GM10248 (cell line): ENCODE results near the gene CFAP65.

ENCODE experiments used
- CTCF ChIA-PET: fragments of 300-600 bp; sonication (Branson Sonifier 250); formaldehyde crosslinking; extraction: SDS; loops from one replicate; lab custom pipeline; 2021; ENCODE audit warnings: antibody characterized with exemption; lab: Yijun Ruan, JAX
- POLR2A ChIA-PET: fragments of 350-650 bp; sonication (Branson Sonifier 250); formaldehyde crosslinking; extraction: SDS; loops from one replicate; lab custom pipeline; 2020; ENCODE audit warnings: antibody characterized with exemption; lab: Yijun Ruan, JAX
- DNase-seq: peaks from one replicate; pipeline ENCODE4 v3.0.0; 2012; ENCODE audit errors: extremely low spot score
- TF ChIP-seq, protein P1 (sequence below): IDR thresholded peaks from 2 replicates; pipeline ENCODE4 v1.5.1; 2012; ENCODE audit warnings: mild to moderate bottlenecking, low read depth; ENCODE audit errors: extremely low read depth, missing control alignments, control extremely low read depth

CFAP65 gene

DNA sequence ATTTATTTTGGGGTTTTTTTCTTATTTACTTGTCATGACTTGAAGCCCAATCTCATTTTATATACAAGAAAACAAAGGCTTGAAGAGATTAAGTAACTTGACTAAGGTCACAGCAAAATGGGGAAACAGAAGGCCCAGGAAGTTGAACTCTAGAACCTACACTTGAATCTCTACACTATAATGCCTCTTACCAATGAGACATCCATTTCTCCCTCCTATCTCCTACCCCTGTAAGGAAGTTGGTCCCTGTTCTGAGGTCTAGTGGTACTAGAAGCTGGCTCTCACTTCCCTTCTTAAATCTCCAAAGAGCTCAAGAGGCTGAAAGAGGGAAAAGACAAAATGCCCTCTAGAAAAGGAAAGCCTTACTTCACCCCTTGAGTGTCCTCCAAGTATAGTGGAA, 44.9 kb upstream of the CFAP65 start:
- TF ChIP-seq, protein P1, sequence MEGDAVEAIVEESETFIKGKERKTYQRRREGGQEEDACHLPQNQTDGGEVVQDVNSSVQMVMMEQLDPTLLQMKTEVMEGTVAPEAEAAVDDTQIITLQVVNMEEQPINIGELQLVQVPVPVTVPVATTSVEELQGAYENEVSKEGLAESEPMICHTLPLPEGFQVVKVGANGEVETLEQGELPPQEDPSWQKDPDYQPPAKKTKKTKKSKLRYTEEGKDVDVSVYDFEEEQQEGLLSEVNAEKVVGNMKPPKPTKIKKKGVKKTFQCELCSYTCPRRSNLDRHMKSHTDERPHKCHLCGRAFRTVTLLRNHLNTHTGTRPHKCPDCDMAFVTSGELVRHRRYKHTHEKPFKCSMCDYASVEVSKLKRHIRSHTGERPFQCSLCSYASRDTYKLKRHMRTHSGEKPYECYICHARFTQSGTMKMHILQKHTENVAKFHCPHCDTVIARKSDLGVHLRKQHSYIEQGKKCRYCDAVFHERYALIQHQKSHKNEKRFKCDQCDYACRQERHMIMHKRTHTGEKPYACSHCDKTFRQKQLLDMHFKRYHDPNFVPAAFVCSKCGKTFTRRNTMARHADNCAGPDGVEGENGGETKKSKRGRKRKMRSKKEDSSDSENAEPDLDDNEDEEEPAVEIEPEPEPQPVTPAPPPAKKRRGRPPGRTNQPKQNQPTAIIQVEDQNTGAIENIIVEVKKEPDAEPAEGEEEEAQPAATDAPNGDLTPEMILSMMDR, result no peak
- POLR2A ChIA-PET, result no interaction called here
- CTCF ChIA-PET, result interaction anchor here (1.0 to 2.0 kb wide), 5 partner anchors 13 to 68 kb away, joined by 3 to 15 read pairs (median 6); no protein-coding TSS in a partner anchor
- DNase-seq, result no peak

DNA sequence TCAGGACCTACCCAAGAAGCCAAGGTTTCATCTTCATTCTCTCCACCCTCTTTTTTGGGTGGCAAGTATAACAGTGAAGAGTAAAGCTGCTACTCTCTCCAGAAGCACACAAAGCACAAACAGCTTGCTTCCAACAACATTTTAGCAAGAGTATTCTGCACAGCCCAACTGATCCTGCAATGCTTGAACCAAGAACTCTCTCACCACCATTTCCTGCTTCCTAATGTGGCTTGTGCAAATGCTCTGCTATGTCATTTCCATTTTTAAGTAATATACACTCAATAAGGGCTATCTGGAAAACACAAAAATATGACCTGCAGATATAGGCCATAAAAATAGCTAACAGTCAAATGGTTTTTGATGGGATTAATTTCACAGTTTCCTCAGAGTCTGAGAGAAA, 43.5 kb upstream of the CFAP65 start:
- ChIA-PET CTCF (interaction anchor here (1.1 to 7.5 kb wide), 6 partner anchors 10 to 55 kb away, joined by 3 to 41 read pairs (median 9); no protein-coding TSS in a partner anchor), POLR2A (no interaction called here)
- DNase-seq, result no peak
- TF ChIP-seq, protein P1, result no peak

DNA sequence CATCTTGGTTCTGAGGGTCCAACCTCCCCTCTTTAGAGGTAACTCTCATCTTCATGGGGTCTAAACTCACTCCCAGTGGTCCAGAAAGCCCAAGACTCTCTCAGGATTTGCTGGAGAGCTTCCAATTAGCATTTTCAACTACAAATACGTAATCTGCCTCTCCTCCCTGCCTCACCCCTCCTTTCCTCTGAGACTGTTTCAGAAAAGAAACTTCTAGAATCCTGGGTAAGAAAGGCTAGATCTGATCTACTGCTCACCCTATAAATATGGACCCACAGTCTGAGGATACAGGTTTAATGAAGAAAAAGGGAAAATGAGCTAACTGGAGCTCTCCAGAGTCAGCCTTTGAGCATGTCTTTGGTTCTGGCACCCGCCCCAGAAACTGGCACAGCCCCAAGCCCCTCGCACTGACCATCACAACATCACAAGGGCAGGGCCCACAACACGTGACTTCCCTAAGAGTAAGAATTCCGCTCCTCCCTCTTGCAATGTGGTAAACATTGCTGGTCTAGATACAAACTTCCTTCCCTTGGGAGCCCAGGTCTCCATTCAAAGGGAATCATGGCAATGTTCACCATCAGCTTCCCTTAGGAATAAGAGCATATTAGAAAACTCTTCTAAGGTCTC, 41.1 kb upstream of the CFAP65 start:
- TF ChIP-seq, protein P1, result no peak
- POLR2A ChIA-PET, result no interaction called here
- no peak for DNase-seq
- CTCF ChIA-PET, result interaction anchor here (0.9 to 7.5 kb wide), 9 partner anchors 9 to 206 kb away, joined by 3 to 41 read pairs (median 7); no protein-coding TSS in a partner anchor

DNA sequence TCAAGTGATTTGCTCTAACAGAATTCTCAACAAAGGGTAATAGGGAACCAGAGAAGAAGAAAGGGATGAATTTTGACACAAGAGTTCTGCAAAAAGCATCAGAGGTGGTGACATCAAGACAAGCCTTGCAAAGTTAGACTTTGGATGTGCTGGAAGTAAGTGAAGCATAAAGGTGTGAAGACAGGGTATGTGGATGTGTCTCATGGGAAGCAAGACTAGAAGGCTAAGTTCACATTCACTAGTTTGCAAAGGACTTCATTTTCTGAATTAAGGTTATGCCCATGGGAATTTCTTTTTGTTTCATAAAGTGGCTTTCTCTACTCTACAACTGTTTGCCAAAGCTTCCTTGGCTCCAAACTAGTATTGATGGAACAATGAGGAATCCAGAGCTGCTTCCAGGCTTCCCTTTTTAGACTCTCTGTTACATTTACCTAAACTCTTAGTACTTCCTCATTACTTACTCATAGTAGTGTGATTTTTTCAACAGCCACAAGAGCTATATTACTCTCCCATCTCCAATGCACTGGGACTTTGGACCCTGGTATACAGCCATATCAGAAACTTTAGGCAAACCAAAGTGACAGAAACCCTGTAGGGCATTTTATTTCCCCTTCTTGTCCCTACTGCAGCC, 40.5 kb upstream of the CFAP65 start:
- TF ChIP-seq, protein P1, result no peak
- ChIA-PET POLR2A (no interaction called here), CTCF (interaction anchor here (1.3 to 7.5 kb wide), 10 partner anchors 9 to 205 kb away, joined by 4 to 41 read pairs (median 8); no protein-coding TSS in a partner anchor)
- DNase-seq, result no peak

DNA sequence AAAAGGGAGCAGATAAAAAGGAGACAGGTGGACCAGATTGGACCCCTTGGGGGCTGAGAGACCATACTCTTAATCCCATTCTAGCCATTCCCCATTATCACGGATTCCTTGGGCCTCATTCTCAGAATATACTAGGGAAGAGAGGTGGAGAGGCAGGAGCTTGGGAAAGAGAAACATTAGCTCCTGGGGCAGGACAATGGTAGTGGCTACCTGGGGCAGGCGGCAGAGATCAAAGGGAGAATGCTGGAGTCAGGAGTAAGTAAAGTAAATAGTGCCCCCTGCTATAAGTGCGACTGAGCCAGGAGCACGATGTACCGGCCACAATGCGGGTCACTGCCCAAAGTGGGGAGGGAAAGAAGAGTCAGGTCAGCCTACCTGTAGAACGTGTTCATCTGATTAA, 39.8 kb upstream of the CFAP65 start:
- TF ChIP-seq, protein P1, result no peak
- CTCF ChIA-PET, result interaction anchor here (1.0 to 7.5 kb wide), 10 partner anchors 9 to 205 kb away, joined by 3 to 41 read pairs (median 7); no protein-coding TSS in a partner anchor
- DNase-seq, result no peak
- POLR2A ChIA-PET, result no interaction called here

DNA sequence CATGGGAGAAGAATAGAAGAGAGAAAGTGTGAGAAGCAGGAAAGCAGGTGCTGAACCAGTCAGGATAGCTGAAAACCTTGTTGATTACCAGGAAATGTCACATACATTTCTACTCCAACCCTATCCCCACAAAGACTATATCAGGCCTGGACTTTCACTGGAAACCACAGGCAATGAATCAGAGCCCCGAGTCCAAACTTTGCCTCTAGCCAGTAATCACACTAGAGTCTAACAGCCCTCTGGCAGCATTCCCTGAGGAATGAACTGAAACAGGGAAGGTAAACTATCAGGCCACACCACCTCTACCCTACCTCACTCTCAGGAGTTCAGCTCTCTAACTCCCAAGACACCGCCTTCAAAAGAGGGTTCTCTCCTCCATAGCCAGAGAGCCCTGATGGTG, 38.1 kb upstream of the CFAP65 start:
- ChIA-PET POLR2A (no interaction called here), CTCF (interaction anchor here (2.2 to 7.5 kb wide), 4 partner anchors 7 to 76 kb away, joined by 10 to 41 read pairs (median 18); no protein-coding TSS in a partner anchor)
- DNase-seq, result no peak
- TF ChIP-seq, protein P1, result no peak
